Iris pigment epithelial cell (primary cell): ENCODE measurements around the gene ADAP1.

ENCODE experiments used
- DNase-seq: peaks from one replicate; pipeline ENCODE4 v3.0.0-alpha.2; 2011; ENCODE audit warnings: low read depth

ADAP1 gene

DNA sequence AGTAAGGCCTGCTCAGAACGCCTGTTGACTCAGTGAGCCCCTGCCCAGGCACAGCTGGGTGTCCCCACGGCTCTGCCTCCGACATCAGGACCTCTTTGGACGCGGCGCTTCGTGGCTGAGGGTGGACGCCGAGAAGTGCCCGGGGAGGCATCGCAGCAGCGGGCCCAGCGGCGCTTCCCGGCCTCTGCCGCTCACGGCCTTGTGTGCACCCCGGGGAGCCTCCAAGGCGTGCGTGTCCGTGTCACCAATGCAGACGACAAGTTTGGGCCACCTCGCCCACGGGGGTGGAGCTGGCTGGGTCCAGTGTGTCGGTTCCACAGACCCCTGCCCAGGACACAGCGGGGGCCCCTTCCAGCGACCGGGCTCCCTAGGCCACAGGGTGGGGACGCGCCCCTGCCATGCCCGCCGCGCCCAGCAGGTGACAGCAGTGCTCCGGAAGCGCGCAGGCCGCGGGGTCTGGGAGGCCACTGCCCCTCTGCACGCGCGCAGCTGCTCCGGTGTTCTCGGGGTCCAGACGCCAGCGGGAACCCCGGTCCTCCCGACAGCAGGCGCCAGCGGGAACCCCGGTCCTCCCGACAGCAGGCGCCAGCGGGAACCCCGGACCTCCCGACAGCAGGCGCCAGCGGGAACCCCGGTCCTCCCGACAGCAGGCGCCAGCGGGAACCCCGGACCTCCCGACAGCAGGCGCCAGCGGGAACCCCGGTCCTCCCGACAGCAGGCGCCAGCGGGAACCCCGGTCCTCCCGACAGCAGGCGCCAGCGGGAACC lies 45.7 kb downstream of the ADAP1 start:
- DNase-seq, result peak; percentile 34

DNA sequence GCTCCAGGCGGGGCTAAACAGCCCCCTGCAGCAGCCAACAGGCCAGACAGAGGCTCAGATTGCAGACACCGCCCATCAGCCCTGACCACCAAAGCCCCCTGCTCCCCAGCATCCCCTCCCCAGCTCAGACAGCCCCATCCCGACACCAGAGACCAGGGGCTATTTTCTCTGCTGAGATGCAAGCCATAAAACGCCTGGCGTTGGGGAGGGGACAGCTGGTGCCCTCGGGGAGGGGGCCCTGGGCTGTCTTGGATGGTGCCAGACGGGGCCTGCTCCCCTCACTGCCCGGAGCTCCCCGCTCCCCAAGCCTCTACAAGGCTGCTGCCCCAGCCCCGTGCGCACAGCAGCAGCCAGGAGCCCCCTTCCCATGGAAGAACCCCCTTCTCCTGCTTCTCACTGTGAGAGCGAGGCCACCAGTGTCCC lies 46.3 kb downstream of the ADAP1 start:
- no peak for DNase-seq

- no peak for DNase-seq
Measured at GRCh38 chr7:907158-907980, 47.1 kb downstream of the ADAP1 start.

- no peak for DNase-seq
Measured at GRCh38 chr7:906776-907157, 47.7 kb downstream of the ADAP1 start.

DNA sequence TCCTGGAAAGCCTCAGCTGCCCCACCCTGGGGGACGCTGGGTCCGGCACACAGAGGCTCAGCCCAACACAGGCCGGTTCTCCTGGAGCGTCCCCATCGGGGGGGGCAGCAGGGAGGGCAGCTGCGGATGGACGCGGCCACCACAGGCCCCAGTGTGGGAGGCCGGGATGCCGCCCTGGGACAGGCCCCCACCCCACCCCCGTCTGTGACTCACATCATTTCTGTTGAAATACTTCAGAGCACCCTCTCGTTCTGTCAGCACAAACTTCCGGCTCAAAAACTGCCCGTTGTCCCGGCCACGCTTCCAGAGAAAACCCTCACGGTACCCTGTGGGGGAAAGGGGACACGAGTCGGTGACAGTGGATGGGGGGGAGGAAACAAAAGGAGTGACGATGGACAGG lies 49.6 kb downstream of the ADAP1 start:
- DNase-seq, result peak; percentile 46

DNA sequence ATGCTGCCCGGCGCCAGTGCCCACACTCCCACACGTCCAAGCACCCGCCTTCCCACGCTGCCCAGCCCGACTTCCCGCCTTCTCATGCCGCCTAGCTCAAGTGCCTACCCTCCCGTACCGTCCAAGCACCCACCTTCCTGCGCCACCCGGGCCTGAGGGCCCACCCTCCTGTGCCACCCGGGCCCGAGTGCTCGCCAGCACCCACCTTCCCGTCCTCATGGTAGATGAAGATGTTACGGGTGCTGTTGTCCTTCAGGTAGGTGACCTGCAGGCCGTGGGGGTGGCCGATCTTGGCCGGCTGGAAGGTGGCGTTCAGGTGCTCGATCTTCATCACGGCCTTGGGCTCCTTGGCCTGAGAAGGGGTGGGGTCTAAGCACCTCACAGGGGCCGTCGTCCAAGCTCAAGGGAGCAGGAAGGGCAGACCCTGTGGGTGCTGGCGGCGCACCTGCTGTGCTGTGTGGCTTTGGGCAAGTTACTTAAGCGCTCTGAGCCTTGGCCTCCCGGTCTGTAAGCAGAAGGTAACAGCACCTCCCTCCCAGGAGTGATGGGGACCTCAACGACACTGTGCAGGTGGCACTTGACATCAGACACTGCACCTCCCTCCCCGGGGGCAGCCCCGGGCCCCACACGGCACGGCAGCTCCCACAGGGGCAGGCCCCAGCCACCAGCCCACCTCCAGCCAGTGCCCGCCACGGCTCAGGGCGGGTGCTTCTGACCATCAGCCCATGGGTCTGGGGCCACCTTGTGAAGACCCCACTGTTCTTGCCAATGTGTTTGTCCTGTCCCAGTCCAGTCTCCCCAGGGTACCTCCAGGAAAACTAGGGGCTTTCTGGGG lies 50.3 kb downstream of the ADAP1 start:
- no peak for DNase-seq

DNA sequence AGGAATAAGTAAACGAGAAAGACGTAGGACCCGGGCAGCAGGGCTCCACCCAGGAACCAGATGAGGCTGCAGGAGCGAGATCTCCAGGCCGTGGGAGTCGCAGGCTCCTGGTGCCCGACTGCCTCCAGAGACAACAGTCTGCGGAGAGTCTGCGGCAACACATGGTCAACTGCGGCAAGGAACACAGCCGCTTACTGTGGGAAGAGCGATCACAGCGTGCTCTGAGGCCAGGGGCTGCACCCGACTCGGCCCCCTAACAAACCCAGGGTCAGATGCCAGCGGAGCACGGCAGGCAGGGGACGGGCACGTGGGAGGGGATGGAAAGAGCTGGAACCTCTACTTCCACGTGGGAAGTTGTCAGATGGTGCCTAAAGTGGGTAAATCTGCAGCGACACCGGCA lies 51.5 kb downstream of the ADAP1 start:
- DNase-seq, result no peak

GRCh38 chr7:901388-902154 lies 52.9 kb downstream of the ADAP1 start:
- DNase-seq, result peak; percentile 85

DNA sequence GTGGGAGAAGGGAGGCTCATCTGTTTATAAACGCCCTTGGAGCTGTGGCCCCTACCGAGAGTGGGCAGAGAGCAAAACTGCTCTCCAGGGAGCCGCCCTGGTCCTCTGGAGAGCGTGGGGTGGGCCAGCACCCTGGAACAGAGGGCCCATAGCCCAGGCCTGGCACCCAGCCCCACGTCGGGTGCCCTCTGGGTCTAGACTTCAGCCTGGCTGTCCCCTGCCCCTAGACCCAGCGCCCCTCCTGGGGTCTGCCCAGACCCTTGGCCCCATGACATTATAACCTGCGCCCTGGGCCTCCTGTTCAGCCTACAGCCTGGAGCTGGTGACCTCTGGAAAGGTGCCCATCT lies 53.5 kb downstream of the ADAP1 start:
- no peak for DNase-seq

DNA sequence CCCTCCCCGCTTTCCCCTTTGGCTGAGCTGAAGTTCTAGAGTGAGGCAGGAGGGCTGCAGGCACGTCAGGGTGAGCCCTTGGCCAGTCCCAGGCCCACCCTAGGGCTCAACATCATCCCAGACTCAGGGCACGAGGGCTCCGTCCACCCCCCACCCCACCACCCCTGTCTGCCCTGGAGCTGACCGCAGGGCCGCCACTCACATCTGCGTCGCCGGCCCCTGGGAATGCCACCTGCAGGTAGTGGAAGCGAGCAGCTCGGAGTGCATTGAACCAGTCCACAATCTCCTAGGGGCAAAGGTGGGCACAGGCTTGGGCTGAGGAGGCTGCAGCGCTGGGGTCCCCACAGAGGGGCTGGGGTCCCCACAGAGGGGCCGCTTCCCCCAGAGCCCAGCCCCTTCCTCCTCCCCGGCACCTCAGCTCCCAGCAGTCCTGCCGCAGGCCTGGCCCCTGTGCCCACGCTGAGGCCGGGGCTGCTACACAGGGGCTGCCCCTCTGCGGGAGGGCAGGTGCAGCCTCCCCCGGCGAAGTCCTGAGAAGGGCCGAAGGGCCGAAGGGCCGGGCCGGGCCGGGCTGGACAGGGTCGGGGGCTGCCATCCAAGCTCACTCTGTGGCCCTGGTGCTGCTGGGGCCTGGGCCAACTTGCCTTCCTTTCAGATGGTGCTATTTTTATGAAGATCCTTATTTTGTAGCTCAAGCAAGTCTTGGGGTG lies 54.0 kb downstream of the ADAP1 start:
- no peak for DNase-seq

- DNase-seq, result no peak
Measured at GRCh38 chr7:899806-900205, 54.7 kb downstream of the ADAP1 start.

DNA sequence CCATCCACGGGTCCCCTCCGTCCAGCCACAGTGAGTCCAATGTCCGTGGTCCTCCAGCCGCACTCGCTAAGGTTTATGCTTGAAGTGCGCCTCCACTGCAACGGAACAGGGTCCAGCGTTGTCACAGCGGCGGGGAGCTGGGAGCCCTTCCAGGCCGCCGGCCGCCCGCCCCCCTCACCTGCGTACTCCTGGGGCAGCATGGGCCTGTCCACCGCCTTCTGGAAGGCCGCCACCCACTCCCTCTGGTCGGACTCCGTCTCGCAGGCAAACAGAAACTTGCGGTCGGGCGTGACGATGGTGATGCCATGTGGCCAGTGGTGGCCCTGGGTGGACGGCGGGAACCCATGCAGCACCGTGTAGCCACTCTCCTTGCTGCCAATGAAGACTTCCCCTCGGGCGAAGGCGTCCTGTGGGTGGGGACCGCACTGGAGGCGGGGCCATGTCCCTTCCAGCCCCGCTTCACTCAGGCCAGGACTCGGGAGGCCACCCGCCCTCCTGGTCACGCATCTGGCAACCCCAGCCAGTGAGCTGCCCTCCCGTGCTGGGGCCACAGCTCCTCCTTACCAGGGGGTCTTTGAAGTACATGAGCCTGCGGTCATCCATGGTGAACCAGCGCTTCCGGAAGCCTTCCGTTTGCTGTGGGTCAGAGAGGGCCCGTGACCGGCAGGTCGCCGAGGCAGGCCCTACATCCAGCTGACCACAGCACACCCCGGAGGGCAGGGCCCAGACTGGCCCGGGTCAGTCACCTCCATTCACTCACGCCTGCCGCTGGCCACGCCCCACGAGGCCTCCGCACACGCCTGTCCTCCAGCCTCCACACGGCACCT lies 55.4 kb downstream of the ADAP1 start:
- DNase-seq, result no peak

DNA sequence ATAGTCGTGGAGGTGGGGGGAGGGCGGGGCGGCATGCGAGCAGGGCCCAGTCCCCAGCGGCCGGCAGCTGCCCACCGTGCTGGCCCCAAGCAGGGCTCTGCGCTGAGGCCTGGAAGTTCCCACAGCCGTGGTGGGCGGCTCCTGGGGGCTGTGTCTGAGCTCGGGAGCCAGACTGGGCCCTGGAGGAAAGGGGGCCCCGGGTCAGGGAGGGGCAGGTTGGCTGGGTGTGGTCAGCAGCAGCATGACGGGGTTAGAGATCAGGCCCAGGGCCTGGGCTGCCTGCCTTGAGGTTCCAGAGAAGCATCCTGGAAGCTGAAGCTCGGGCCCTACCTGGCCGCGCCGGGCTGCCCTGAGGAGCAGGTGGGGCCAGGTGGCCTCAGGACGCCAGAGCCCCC lies 56.0 kb downstream of the ADAP1 start:
- no peak for DNase-seq

DNA sequence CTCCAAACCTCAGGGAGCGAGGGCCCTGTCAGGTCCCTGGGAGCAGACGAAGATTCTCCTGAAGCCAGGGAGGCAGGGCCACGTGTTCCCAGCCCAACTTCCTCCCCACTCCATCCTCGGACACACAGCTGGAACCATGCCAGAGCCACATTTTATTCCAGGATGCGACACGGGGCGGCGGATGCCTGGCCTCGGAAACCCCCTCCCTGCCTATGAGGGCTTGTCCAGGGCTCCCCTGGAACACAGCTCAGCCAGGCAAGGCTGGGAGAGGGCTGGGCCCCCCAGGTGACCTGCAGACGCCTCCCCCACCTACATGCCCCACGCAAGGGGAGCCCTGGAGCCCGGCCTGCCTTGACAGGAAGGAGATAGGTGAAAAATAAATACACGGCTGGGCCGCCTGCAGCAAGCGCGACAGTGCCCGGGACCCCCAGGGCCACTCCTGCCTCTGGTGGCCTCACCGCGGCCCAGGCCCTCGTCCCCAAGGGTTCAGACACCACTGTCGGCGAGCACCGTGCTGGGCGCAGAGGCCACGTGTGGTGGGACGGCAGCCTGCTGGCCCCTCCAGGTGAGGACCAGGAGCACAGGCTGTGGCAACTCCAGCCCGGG lies 56.6 kb downstream of the ADAP1 start:
- no peak for DNase-seq

GRCh38 chr7:897086-897485 lies 57.4 kb downstream of the ADAP1 start:
- DNase-seq, result no peak

GRCh38 chr7:896346-897075 lies 58.0 kb downstream of the ADAP1 start:
- no peak for DNase-seq

DNA sequence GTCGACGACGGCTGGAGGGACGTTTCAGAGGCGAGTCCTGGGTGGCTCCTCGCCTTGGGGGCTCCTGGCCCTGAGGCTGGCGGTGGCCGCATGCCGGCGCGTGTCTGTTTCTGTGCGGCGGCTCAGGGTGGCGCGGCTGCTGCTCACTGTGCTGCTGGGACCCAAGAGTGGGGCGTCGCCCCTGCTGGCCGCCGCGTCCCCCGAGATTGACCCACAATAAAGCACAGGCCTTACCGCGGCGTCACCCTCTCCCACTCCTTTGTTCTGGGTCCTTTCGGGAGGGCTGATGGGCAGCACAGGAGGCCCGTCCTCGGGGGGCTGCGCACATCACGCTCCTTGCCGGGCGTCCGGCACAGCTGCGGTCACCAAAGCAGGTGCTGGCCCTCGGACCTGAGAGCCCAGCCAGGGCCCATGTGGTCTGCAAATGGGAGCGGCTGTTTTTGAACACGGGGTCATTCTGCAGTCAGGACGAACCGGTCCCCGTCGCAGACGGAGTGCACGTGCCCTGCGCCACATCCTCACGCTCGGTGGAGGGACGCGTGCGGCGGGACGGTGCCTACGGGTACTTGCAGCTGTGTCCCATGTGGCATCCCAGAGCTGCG lies 58.9 kb downstream of the ADAP1 start:
- no peak for DNase-seq

GRCh38 chr7:894927-895450 lies 59.5 kb downstream of the ADAP1 start:
- DNase-seq, result no peak
